ENCODE measurements around the gene PCDH19.

GRCh38 chrX:100265179-100265578 lies 144.9 kb downstream of the PCDH19 start:
- TF ChIP-seq POLR2A (IDR thresholded peaks at IDR 0.05), result no peak
- TF ChIP-seq POLR2AphosphoS5 (IDR thresholded peaks at IDR 0.05), result no peak
- TF ChIP-seq, protein P1, sequence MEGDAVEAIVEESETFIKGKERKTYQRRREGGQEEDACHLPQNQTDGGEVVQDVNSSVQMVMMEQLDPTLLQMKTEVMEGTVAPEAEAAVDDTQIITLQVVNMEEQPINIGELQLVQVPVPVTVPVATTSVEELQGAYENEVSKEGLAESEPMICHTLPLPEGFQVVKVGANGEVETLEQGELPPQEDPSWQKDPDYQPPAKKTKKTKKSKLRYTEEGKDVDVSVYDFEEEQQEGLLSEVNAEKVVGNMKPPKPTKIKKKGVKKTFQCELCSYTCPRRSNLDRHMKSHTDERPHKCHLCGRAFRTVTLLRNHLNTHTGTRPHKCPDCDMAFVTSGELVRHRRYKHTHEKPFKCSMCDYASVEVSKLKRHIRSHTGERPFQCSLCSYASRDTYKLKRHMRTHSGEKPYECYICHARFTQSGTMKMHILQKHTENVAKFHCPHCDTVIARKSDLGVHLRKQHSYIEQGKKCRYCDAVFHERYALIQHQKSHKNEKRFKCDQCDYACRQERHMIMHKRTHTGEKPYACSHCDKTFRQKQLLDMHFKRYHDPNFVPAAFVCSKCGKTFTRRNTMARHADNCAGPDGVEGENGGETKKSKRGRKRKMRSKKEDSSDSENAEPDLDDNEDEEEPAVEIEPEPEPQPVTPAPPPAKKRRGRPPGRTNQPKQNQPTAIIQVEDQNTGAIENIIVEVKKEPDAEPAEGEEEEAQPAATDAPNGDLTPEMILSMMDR (IDR thresholded peaks at IDR 0.05), result no peak

Data from breast epithelium (tissue), 3 donors.